Liver (tissue), 3 donors: ENCODE results near the gene THAP7.

Experiments
- CTCF ChIP-seq: fragments of 150-350 bp; IDR thresholded peaks from 2 replicates; pipeline ENCODE4 v1.5.1; 2017; ENCODE audit warnings: improper control_type of control experiment, low read depth, low read length; ENCODE audit not compliant: missing input control
- GABPA ChIP-seq, 2 donors: IDR thresholded peaks in 1 of 2; conservative IDR thresholded peaks in 1 of 2; 2 replicates each; pipeline ENCODE4 v1.6.1; 2016; ENCODE audit warnings: antibody characterized with exemption in 2 of 2, mild to moderate bottlenecking in 1 of 2, moderate library complexity in 1 of 2
- JUND ChIP-seq, 2 donors: IDR thresholded peaks; 2 replicates each; pipeline ENCODE4 v1.6.1; 2016; ENCODE audit warnings: antibody characterized with exemption in 2 of 2
- RAD21 ChIP-seq, 2 donors: IDR thresholded peaks; 2 replicates each; pipeline ENCODE4 v1.6.1; 2016; ENCODE audit warnings: antibody characterized with exemption in 2 of 2, mild to moderate bottlenecking in 2 of 2
- SP1 ChIP-seq: IDR thresholded peaks from 2 replicates; pipeline ENCODE4 v1.6.1; 2018; ENCODE audit warnings: antibody characterized with exemption, mild to moderate bottlenecking
- ZBTB33 ChIP-seq: IDR thresholded peaks from 2 replicates; pipeline ENCODE4 v1.6.1; 2016; ENCODE audit warnings: antibody characterized with exemption
- donor health status: healthy.
- donor health status: healthy.

GRCh38 chr22:21028277-21029251, 26.6 kb upstream of the THAP7 start:
- TF ChIP-seq RAD21 (IDR thresholded peaks at IDR 0.05) (no peak), CTCF (no peak), JUND (IDR thresholded peaks at IDR 0.05) (no peak), GABPA (IDR thresholded peaks at IDR 0.05 in 1 of 2, conservative IDR thresholded peaks at IDR 0.05 in 1 of 2) (no peak), SP1 (no peak), ZBTB33 (no peak)
